Uterus (tissue), 4 donors: ENCODE results near the gene TAF10. TPM values are rescaled to one million over a fixed set of nuclear protein-coding genes. Genes with fewer than 3 reads are reported as not detected.

Experiments used
- DNase-seq, 2 donors: peaks; one replicate each; pipeline ENCODE4 v3.0.0-alpha.2; 2019 to 2020
- H3K27ac ChIP-seq, 2 donors: fragments of 200-600 bp; sonication (generic); 1 replicate in 1 of 2; 2 replicates in 1 of 2; pipeline ENCODE4 v1.5.1; 2016 to 2018
- H3K27me3 ChIP-seq, 2 donors: fragments of 200-600 bp; sonication (generic); one replicate each; pipeline ENCODE4 v1.5.1; 2018 to 2019; ENCODE audit warnings: control low read depth in 1 of 2
- H3K36me3 ChIP-seq, 2 donors: fragments of 200-600 bp; sonication (generic); one replicate each; pipeline ENCODE4 v1.5.1; 2019; ENCODE audit warnings: control low read depth in 1 of 2
- H3K4me1 ChIP-seq, 2 donors: fragments of 200-600 bp; sonication (generic); one replicate each; pipeline ENCODE4 v1.5.1; 2018 to 2019; ENCODE audit warnings: control low read depth in 1 of 2
- H3K4me3 ChIP-seq, 2 donors: fragments of 200-600 bp; sonication (generic); 1 replicate in 1 of 2; 2 replicates in 1 of 2; pipeline ENCODE4 v1.5.1; 2018 to 2019; ENCODE audit warnings: mild to moderate bottlenecking in 1 of 2
- H3K9me3 ChIP-seq, 2 donors: fragments of 200-600 bp; sonication (generic); one replicate each; pipeline ENCODE4 v1.5.1; 2019; ENCODE audit warnings: control low read depth in 1 of 2
- POLR2A ChIP-seq, 2 donors: fragments of 450-650 bp; IDR thresholded peaks; one replicate each; pipeline ENCODE4 v1.6.1; 2016; ENCODE audit warnings: antibody characterized with exemption in 2 of 2, mild to moderate bottlenecking in 1 of 2, moderate library complexity in 1 of 2
- intact Hi-C: fragments of 100-400 bp; cut with DNase I; formaldehyde crosslinking; loops from one replicate; pipeline ENCODE4 v1.15.1; 2023; ENCODE audit warnings: low total_unique reads
- total RNA-seq, 4 donors: library from RNA; depleted of rRNA in 3 of 4; stranded (reverse); fragments of >200 nt in 3 of 4; gene quantifications; one replicate each; pipeline versions ENCODE4 v1.1.0 to v1.2.4, GENCODE V29; 2014 to 2023
- TF ChIP-seq, protein P1 (sequence below), 4 experiments: fragments of 200-600 bp in 2 of 4; fragments of 450-650 bp in 2 of 4; sonication (generic) in 2 of 4; IDR thresholded peaks; one replicate each; pipeline ENCODE4 v1.5.1; 2016 to 2019; ENCODE audit warnings: antibody characterized with exemption in 4 of 4, mild to moderate bottlenecking in 2 of 4, moderate library complexity in 1 of 4
- donor health status: DM: yes; HTN: yes; CAD: no.

The TAF10 gene
- total RNA-seq, 4 donors from 2014 or later = 11.5 to 137 (median 67.1) TPM

DNA sequence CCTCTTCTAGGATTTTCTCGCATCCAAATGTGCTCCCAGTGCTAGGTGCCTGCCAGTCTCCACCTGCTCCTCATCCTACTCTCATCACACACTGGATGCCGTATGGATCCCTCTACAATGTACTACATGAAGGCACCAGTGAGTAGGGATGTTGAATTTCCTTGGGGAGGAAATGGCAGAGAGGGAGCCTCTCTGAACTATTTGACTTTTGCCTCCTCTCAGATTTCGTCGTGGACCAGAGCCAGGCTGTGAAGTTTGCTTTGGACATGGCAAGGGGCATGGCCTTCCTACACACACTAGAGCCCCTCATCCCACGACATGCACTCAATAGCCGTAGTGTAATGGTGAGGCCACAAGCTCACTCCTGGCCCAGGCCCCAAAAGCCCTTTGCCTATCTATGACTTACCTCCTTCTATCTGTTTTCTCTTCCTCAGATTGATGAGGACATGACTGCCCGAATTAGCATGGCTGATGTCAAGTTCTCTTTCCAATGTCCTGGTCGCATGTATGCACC is 2.5 kb downstream of the TAF10 start:
- no peaks in the 10 kb centered on the region for H3K9me3 ChIP-seq
- DNase-seq = peak in 1 of 2 donors; percentile 29
- no peak for TF ChIP-seq POLR2A (IDR thresholded peaks at IDR 0.05)
- TF ChIP-seq, protein P1, sequence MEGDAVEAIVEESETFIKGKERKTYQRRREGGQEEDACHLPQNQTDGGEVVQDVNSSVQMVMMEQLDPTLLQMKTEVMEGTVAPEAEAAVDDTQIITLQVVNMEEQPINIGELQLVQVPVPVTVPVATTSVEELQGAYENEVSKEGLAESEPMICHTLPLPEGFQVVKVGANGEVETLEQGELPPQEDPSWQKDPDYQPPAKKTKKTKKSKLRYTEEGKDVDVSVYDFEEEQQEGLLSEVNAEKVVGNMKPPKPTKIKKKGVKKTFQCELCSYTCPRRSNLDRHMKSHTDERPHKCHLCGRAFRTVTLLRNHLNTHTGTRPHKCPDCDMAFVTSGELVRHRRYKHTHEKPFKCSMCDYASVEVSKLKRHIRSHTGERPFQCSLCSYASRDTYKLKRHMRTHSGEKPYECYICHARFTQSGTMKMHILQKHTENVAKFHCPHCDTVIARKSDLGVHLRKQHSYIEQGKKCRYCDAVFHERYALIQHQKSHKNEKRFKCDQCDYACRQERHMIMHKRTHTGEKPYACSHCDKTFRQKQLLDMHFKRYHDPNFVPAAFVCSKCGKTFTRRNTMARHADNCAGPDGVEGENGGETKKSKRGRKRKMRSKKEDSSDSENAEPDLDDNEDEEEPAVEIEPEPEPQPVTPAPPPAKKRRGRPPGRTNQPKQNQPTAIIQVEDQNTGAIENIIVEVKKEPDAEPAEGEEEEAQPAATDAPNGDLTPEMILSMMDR (IDR thresholded peaks at IDR 0.05) = no peak
- peak overlapping the region; percentile 97 to 99 for H3K27ac ChIP-seq
- no peaks in the 10 kb centered on the region for H3K36me3 ChIP-seq
- H3K4me3 ChIP-seq = no peak overlapping the region
- intact Hi-C loops = loop anchor here (10.0 kb wide), 1 partner anchor 75 kb away; the partner anchor contains the start of gene MRPL17
- peaks cover 13 to 27% of the 10 kb centered on the region in 2 donors for H3K4me1 ChIP-seq
- no peaks in the 10 kb centered on the region for H3K27me3 ChIP-seq

DNA sequence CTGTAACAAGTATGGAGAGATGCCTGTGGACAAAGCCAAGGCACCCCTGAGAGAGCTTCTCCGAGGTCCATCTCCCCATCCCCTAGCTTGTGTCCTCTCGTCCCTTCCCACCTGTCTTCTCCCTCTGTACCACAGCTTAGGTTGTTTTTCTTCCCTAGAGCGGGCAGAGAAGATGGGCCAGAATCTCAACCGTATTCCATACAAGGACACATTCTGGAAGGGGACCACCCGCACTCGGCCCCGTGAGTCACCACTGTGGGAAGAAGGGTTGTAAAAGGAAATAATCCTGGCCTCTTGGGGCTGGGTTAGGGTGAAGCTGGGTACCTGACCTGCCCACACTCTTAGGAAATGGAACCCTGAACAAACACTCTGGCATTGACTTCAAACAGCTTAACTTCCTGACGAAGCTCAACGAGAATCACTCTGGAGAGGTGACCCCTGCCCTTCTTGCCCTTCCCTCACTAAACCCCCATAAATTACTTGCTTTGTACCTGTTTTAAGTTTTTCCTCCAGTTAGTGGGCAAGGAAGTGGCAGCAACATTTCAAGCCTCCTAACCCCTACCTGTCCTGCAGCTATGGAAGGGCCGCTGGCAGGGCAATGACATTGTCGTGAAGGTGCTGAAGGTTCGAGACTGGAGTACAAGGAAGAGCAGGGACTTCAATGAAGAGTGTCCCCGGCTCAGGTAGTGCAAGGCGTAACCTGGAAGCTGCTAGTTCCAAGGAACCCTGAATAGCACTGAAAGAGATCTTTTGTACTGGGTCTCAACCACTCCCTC is 3.1 kb downstream of the TAF10 start:
- Histone ChIP-seq H3K4me3 (no peak overlapping the region), H3K4me1 (peaks cover 13 to 27% of the 10 kb centered on the region in 2 donors), H3K27ac (peak overlapping the region; percentile 97 to 99), H3K27me3 (no peaks in the 10 kb centered on the region), H3K9me3 (no peaks in the 10 kb centered on the region), H3K36me3 (no peaks in the 10 kb centered on the region)
- peak in 1 of 2 donors; percentile 77 for DNase-seq
- intact Hi-C loops = no loop called here
- TF ChIP-seq POLR2A (IDR thresholded peaks at IDR 0.05) = peak in 1 of 2 donors; percentile 6
- TF ChIP-seq, protein P1 (IDR thresholded peaks at IDR 0.05) = no peak

DNA sequence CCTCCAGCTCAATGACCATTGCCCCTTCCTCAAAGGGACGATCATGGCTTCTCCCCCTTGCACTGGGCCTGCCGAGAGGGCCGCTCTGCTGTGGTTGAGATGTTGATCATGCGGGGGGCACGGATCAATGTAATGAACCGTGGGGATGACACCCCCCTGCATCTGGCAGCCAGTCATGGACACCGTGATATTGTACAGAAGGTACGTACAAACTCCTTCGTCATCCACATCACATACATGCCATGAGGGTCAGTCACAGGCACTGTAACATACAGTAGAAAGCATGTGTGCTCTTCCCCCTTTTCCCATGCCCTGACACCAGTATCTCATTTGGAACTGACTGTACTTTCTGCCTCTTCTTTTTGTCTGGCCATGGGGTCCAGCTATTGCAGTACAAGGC is 4.0 kb downstream of the TAF10 start:
- peak in 1 of 2 donors; percentile 43 for DNase-seq
- Histone ChIP-seq H3K4me3 (no peak overlapping the region), H3K36me3 (no peaks in the 10 kb centered on the region), H3K27me3 (no peaks in the 10 kb centered on the region), H3K4me1 (peaks cover 13 to 24% of the 10 kb centered on the region in 2 donors), H3K9me3 (no peaks in the 10 kb centered on the region), H3K27ac (peak overlapping the region; percentile 97 to 99)
- intact Hi-C loops = no loop called here
- TF ChIP-seq, protein P1 (IDR thresholded peaks at IDR 0.05) = no peak
- TF ChIP-seq POLR2A (IDR thresholded peaks at IDR 0.05) = no peak

DNA sequence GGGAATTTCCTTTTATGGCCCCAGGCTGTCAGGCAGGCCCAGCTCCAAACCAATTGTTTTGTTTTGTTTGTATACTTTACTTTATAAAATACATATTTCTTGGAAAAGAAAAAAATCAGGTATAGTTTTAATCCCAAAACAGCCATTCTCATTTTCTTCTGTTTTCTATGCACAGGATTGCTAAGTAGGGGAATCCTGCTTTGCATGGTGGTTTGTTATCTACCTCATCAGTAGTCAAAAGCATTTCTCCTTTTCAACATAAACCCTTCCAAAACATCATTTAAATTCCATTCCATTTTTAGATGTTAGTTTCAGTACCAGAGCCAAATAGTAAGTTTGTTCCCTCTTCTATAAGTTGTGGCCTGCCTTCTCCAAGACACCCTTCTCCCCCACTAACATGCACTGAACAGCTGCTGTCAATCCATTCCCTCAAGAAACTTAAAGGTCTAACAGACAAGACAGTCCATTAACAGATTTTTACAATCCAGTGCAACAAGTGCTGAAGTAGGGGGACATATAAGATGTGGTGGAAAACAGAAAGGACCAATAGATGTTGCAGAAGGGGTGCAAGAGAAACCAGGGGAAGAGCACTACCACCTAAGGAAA is 4.7 kb downstream of the TAF10 start:
- H3K4me1 ChIP-seq = peaks cover 13 to 25% of the 10 kb centered on the region in 2 donors
- H3K27me3 ChIP-seq = no peaks in the 10 kb centered on the region
- H3K9me3 ChIP-seq = no peaks in the 10 kb centered on the region
- TF ChIP-seq POLR2A (IDR thresholded peaks at IDR 0.05) = no peak
- TF ChIP-seq, protein P1 (IDR thresholded peaks at IDR 0.05) = no peak
- H3K4me3 ChIP-seq = peak overlapping the region in 1 of 2 donors; percentile 14
- intact Hi-C loops = no loop called here
- H3K36me3 ChIP-seq = no peaks in the 10 kb centered on the region
- peak overlapping the region; percentile 97 to 99 for H3K27ac ChIP-seq
- peak in 1 of 2 donors; percentile 13 for DNase-seq
